IMR-90 (cell line): ENCODE data around the gene RPL36. TPM values are rescaled to one million over a fixed set of nuclear protein-coding genes. Genes with fewer than 3 reads are reported as not detected.

ENCODE experiments used
- ATAC-seq: fragments of 200-7000 bp; cut with Tn5 transposase; 2 replicates; pipeline ENCODE4 v1.9.1; 2020; ENCODE audit warnings: low read depth, mild to moderate bottlenecking, moderate library complexity
- BruUV-seq: library from RNA; stranded (reverse); fragments of 400-500 nt; replicated peaks from 2 replicates; lab custom pipeline; 2021; lab: Mats Ljungman, UMichigan
- CTCF ChIA-PET: fragments of 300-600 bp; formaldehyde crosslinking; extraction: SDS; loops from one replicate; lab custom pipeline; 2021; ENCODE audit warnings: antibody characterized with exemption; lab: Yijun Ruan, JAX
- POLR2A ChIA-PET: fragments of 300-600 bp; sonication (Branson Sonifier 250); formaldehyde crosslinking; loops from one replicate; lab custom pipeline; 2022; ENCODE audit warnings: antibody characterized with exemption; ENCODE audit not compliant: unreplicated experiment; lab: Charles Lee
- DNase-seq: peaks from one replicate; pipeline ENCODE4 v3.0.0; 2013
- H2AFZ ChIP-seq: replicated peaks from 2 replicates; pipeline ENCODE3; 2013; ENCODE audit warnings: low read length, mild to moderate bottlenecking; ENCODE audit not compliant: poor library complexity
- H2AK5ac ChIP-seq: 2 replicates; pipeline ENCODE4 v1.6.1; 2013; ENCODE audit warnings: low read depth, low read length, inconsistent platforms
- H2AK9ac ChIP-seq: replicated peaks from 2 replicates; pipeline ENCODE3; 2013; ENCODE audit warnings: mild to moderate bottlenecking, low read depth, low read length, moderate library complexity; ENCODE audit not compliant: poor library complexity
- H2BK120ac ChIP-seq: 2 replicates; pipeline ENCODE4 v1.6.1; 2013; ENCODE audit warnings: low read depth, low read length, inconsistent platforms
- H2BK15ac ChIP-seq: 3 replicates; pipeline ENCODE4 v1.6.1; 2013; ENCODE audit warnings: low read depth, low read length, inconsistent platforms
- H2BK20ac ChIP-seq: 2 replicates; pipeline ENCODE4 v1.6.1; 2013; ENCODE audit warnings: low read depth, mild to moderate bottlenecking, inconsistent platforms, low read length, moderate library complexity
- H2BK5ac ChIP-seq: 2 replicates; pipeline ENCODE4 v1.6.1; 2013; ENCODE audit warnings: mild to moderate bottlenecking, low read depth, low read length, inconsistent platforms; ENCODE audit not compliant: poor library complexity, severe bottlenecking
- H3K14ac ChIP-seq: replicated peaks from 2 replicates; pipeline ENCODE4 v1.6.1; 2013; ENCODE audit warnings: low read depth, low read length, inconsistent platforms
- H3K18ac ChIP-seq: 2 replicates; pipeline ENCODE4 v1.6.1; 2013; ENCODE audit warnings: low read depth, low read length, control low read depth
- H3K23ac ChIP-seq: 2 replicates; pipeline ENCODE4 v1.6.1; 2013; ENCODE audit warnings: low read depth, low read length, inconsistent platforms
- H3K27ac ChIP-seq: 2 replicates; pipeline ENCODE4 v1.5.1; 2013; ENCODE audit warnings: mild to moderate bottlenecking, control low read depth, low read length; ENCODE audit not compliant: insufficient read depth
- H3K27me3 ChIP-seq: 2 replicates; pipeline ENCODE4 v1.6.1; 2013; ENCODE audit warnings: low read length; ENCODE audit not compliant: control insufficient read depth, insufficient read depth
- H3K36me3 ChIP-seq: 2 replicates; pipeline ENCODE4 v1.6.1; 2013; ENCODE audit warnings: low read length, mixed read lengths; ENCODE audit not compliant: control insufficient read depth, insufficient read depth
- H3K4ac ChIP-seq: 2 replicates; pipeline ENCODE4 v1.6.1; 2013; ENCODE audit warnings: low read depth, low read length, inconsistent platforms
- H3K4me1 ChIP-seq: 2 replicates; pipeline ENCODE4 v1.6.1; 2013; ENCODE audit warnings: low read length, mixed read lengths; ENCODE audit not compliant: control insufficient read depth, insufficient read depth
- H3K4me2 ChIP-seq: 2 replicates; pipeline ENCODE4 v1.6.1; 2013; ENCODE audit warnings: low read depth, mild to moderate bottlenecking, control low read depth, low read length, moderate library complexity
- H3K4me3 ChIP-seq: 2 replicates; pipeline ENCODE4 v1.5.1; 2013; ENCODE audit warnings: low read depth, mild to moderate bottlenecking, control low read depth, low read length, moderate library complexity; ENCODE audit not compliant: insufficient read depth
- H3K56ac ChIP-seq: 2 replicates; pipeline ENCODE4 v1.6.1; 2013; ENCODE audit warnings: low read length, inconsistent platforms; ENCODE audit not compliant: insufficient read depth; ENCODE audit errors: extremely low read depth
- H3K79me1 ChIP-seq, 2 experiments: 2 replicates each; pipeline ENCODE4 v1.6.1; 2013; ENCODE audit warnings: low read length in 2 of 2, inconsistent platforms in 1 of 2, low read depth in 1 of 2
- H3K9ac ChIP-seq: 2 replicates; pipeline ENCODE4 v1.6.1; 2013; ENCODE audit warnings: low read depth, low read length, control low read depth
- H3K9me1 ChIP-seq: 2 replicates; pipeline ENCODE4 v1.6.1; 2013; ENCODE audit warnings: low read length, inconsistent platforms; ENCODE audit not compliant: insufficient read depth
- H3K9me3 ChIP-seq: 2 replicates; pipeline ENCODE4 v1.6.1; 2013; ENCODE audit warnings: low read length; ENCODE audit not compliant: control insufficient read depth, insufficient read depth
- H4K20me1 ChIP-seq: 2 replicates; pipeline ENCODE4 v1.6.1; 2013; ENCODE audit warnings: low read length, inconsistent platforms; ENCODE audit not compliant: insufficient read depth
- H4K5ac ChIP-seq: 2 replicates; pipeline ENCODE4 v1.6.1; 2013; ENCODE audit warnings: mild to moderate bottlenecking, low read depth, low read length, control low read depth
- H4K8ac ChIP-seq, 2 experiments: 2 replicates each; pipeline ENCODE4 v1.6.1; 2013; ENCODE audit warnings: low read depth in 2 of 2, low read length in 2 of 2, control low read depth in 1 of 2, inconsistent platforms in 1 of 2
- H4K91ac ChIP-seq: 2 replicates; pipeline ENCODE4 v1.6.1; 2013; ENCODE audit warnings: low read depth, low read length, inconsistent platforms; ENCODE audit not compliant: insufficient read depth
- BHLHE40 ChIP-seq: fragments of 150-350 bp; IDR thresholded peaks from 2 replicates; pipeline ENCODE4 v1.6.1; 2016; ENCODE audit warnings: mild to moderate bottlenecking, low read depth, low read length
- CEBPB ChIP-seq: IDR thresholded peaks from 2 replicates; pipeline ENCODE4 v1.6.1; 2012; ENCODE audit warnings: low read depth, low read length, improper control_type of control experiment
- CHD1 ChIP-seq: IDR thresholded peaks from 2 replicates; pipeline ENCODE4 v1.6.1; 2012; ENCODE audit warnings: low read depth, low read length, improper control_type of control experiment
- CTCF ChIP-seq: conservative IDR thresholded peaks from 2 replicates; pipeline ENCODE4 v1.5.1; 2012; ENCODE audit warnings: mild to moderate bottlenecking, low read depth, low read length, improper control_type of control experiment
- ELK1 ChIP-seq: fragments of 150-350 bp; IDR thresholded peaks from 2 replicates; pipeline ENCODE4 v1.6.1; 2016; ENCODE audit warnings: low read depth, mild to moderate bottlenecking, low read length, moderate library complexity, borderline replicate concordance
- FOS ChIP-seq: fragments of 150-350 bp; IDR thresholded peaks from 2 replicates; pipeline ENCODE4 v1.6.1; 2016; ENCODE audit warnings: low read depth, low read length
- MAFK ChIP-seq: IDR thresholded peaks from 2 replicates; pipeline ENCODE4 v1.6.1; 2012; ENCODE audit warnings: low read depth, low read length, improper control_type of control experiment
- MAZ ChIP-seq: IDR thresholded peaks from 2 replicates; pipeline ENCODE4 v1.6.1; 2012; ENCODE audit warnings: low read depth, mild to moderate bottlenecking, low read length, improper control_type of control experiment, moderate library complexity, borderline replicate concordance
- POLR2A ChIP-seq: IDR thresholded peaks from 2 replicates; pipeline ENCODE4 v1.6.1; 2012; ENCODE audit warnings: mild to moderate bottlenecking, low read depth, low read length
- RAD21 ChIP-seq: IDR thresholded peaks from 2 replicates; pipeline ENCODE4 v1.6.1; 2012; ENCODE audit warnings: low read length, improper control_type of control experiment
- RCOR1 ChIP-seq: IDR thresholded peaks from 2 replicates; pipeline ENCODE4 v1.6.1; 2012; ENCODE audit warnings: mild to moderate bottlenecking, low read length, improper control_type of control experiment; ENCODE audit not compliant: insufficient replicate concordance
- RFX5 ChIP-seq: IDR thresholded peaks from 2 replicates; pipeline ENCODE4 v1.8.0; 2012; ENCODE audit warnings: low read depth, mild to moderate bottlenecking, low read length, moderate library complexity
- SMC3 ChIP-seq: fragments of 150-350 bp; IDR thresholded peaks from 2 replicates; pipeline ENCODE4 v1.6.1; 2016; ENCODE audit warnings: low read depth, mild to moderate bottlenecking, antibody characterized with exemption, low read length, moderate library complexity
- USF2 ChIP-seq: fragments of 150-350 bp; IDR thresholded peaks from 2 replicates; pipeline ENCODE4 v1.6.1; 2017; ENCODE audit warnings: mild to moderate bottlenecking, antibody characterized with exemption, low read length, low read depth
- WGBS, 2 experiments: methylation state at CpG; one replicate each; pipeline versions ENCODE4 v1.1.5 to v1.1.7; 2013; ENCODE audit warnings: missing lambda C conversion rate in 2 of 2; ENCODE audit not compliant: insufficient read length in 1 of 2; ENCODE audit errors: extremely low coverage in 2 of 2; 5-methylcytosine and 5-hydroxymethylcytosine counted together
- dilution Hi-C: fragments of 300-500 bp; cut with HindIII; formaldehyde crosslinking; loops from one replicate; pipeline ENCODE4 v1.14.3; 2018; ENCODE audit warnings: low sequenced_read_pairs; ENCODE audit not compliant: unreplicated experiment
- in situ Hi-C: fragments of 300-500 bp; cut with MboI; formaldehyde crosslinking; loops from 3 replicates; pipeline ENCODE4 v1.14.3; 2019; ENCODE audit warnings: low sequenced_read_pairs, inconsistent platforms, mixed read lengths
- intact Hi-C: fragments of 100-400 bp; cut with micrococcal nuclease; formaldehyde crosslinking; loops from 2 replicates; pipeline ENCODE4 v1.10.0; 2022
- polyA plus RNA-seq, 3 experiments: library from polyadenylated mRNA; depleted of rRNA; stranded (reverse); fragments of >200 nt; gene quantifications; 2 replicates each; pipeline ENCODE4 v1.2.3, GENCODE V29; 2012; ENCODE audit warnings: low replicate concordance in 1 of 3
- total RNA-seq: library from RNA; depleted of rRNA; stranded (reverse); fragments of >200 nt; gene quantifications from 2 replicates; pipeline ENCODE4 v1.2.3, GENCODE V29; 2012

The RPL36 gene
- total and polyA plus RNA-seq, 2 of the 4 experiments (the other 2 are of a cell fraction), result 232 to 757 TPM

GRCh38 chr19:5707576-5708575, 17.8 kb downstream of the RPL36 start:
- no TSS peak for BruUV-seq
- H2BK120ac ChIP-seq, result no peak overlapping the region
- H3K9me3 ChIP-seq, result no peaks in the 10 kb centered on the region
- no peak overlapping the region for H3K9ac ChIP-seq
- H3K56ac ChIP-seq, result no peak overlapping the region
- 0 out of 2 replicates have a peak, but pooled peaks cover 6% of the 10 kb centered on the region for H3K9me1 ChIP-seq
- H3K18ac ChIP-seq, result no peak overlapping the region
- no peak overlapping the region for H3K27ac ChIP-seq
- no peak overlapping the region for H3K23ac ChIP-seq
- intact Hi-C loops, result no loop called here
- H3K4me1 ChIP-seq, result 0 out of 2 replicates have a peak, but pooled peaks cover 2% of the 10 kb centered on the region
- H4K20me1 ChIP-seq, result peaks cover 36% of the 10 kb centered on the region
- H2AK5ac ChIP-seq, result no peak overlapping the region
- H2AFZ ChIP-seq, result no peak overlapping the region
- H3K4me3 ChIP-seq, result no peak overlapping the region
- DNase-seq, result no peak
- no peak overlapping the region for H4K5ac ChIP-seq
- ChIA-PET POLR2A (interaction anchor here (0.7 kb wide), 1 partner anchor 70 kb away, joined by 4 read pairs; no protein-coding TSS in a partner anchor), CTCF (interaction anchor here (1.0 kb wide), 1 partner anchor 13 kb away, joined by 3 read pairs; the partner anchor contains the start of gene CATSPERD)
- H3K14ac ChIP-seq, result no peak overlapping the region
- in situ Hi-C loops, result no loop called here
- H2BK20ac ChIP-seq, result no peak overlapping the region
- H2AK9ac ChIP-seq, result no peak overlapping the region
- H4K91ac ChIP-seq, result no peak overlapping the region
- H4K8ac ChIP-seq, result no peak overlapping the region
- no peak overlapping the region for H2BK5ac ChIP-seq
- dilution Hi-C loops, result no loop called here
- no peak overlapping the region for H2BK15ac ChIP-seq
- ATAC-seq, result no peak
- WGBS, 2 experiments, result 94% methylated on average over 13 of the region's 37 CpGs; no CpG with 5 or more reads in 1 of the 2 experiments
- H3K4ac ChIP-seq, result no peak overlapping the region
- H3K36me3 ChIP-seq, result peaks cover 79% of the 10 kb centered on the region
- peaks cover 8 to 52% of the 10 kb centered on the region in 2 experiments for H3K79me1 ChIP-seq
- H3K27me3 ChIP-seq, result no peaks in the 10 kb centered on the region
- no peak overlapping the region for H3K4me2 ChIP-seq
- TF ChIP-seq MAZ (no peak), FOS (no peak), USF2 (no peak), CTCF (no peak), MAFK (no peak), CEBPB (no peak), POLR2A (no peak), ELK1 (no peak), CHD1 (no peak), SMC3 (no peak), RAD21 (no peak), RFX5 (no peak), BHLHE40 (no peak), RCOR1 (no peak)
